ENCODE results near the gene PRDX2.

Gene PRDX2

DNA sequence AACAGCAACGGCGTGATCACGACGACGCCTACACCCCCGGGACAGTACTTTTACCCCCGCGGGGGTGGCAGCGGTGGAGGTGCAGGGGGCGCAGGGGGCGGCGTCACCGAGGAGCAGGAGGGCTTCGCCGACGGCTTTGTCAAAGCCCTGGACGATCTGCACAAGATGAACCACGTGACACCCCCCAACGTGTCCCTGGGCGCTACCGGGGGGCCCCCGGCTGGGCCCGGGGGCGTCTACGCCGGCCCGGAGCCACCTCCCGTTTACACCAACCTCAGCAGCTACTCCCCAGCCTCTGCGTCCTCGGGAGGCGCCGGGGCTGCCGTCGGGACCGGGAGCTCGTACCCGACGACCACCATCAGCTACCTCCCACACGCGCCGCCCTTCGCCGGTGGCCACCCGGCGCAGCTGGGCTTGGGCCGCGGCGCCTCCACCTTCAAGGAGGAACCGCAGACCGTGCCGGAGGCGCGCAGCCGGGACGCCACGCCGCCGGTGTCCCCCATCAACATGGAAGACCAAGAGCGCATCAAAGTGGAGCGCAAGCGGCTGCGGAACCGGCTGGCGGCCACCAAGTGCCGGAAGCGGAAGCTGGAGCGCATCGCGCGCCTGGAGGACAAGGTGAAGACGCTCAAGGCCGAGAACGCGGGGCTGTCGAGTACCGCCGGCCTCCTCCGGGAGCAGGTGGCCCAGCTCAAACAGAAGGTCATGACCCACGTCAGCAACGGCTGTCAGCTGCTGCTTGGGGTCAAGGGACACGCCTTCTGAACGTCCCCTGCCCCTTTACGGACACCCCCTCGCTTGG, 9.3 kb downstream of the PRDX2 start:
- peak; percentile 81 to 85 for DNase-seq

GRCh38 chr19:12791345-12792050, 10.1 kb downstream of the PRDX2 start, which contains the start of gene JUNB:
TSS of gene JUNB (plus strand) at chr19:12791486. CDS start at chr19:12791772, 286 bp downstream.
- DNase-seq, result peak; percentile 95 to 98

- no peak for DNase-seq
These were observed 10.8 kb downstream of the PRDX2 start for GRCh38 chr19:12790628-12791344.

DNA sequence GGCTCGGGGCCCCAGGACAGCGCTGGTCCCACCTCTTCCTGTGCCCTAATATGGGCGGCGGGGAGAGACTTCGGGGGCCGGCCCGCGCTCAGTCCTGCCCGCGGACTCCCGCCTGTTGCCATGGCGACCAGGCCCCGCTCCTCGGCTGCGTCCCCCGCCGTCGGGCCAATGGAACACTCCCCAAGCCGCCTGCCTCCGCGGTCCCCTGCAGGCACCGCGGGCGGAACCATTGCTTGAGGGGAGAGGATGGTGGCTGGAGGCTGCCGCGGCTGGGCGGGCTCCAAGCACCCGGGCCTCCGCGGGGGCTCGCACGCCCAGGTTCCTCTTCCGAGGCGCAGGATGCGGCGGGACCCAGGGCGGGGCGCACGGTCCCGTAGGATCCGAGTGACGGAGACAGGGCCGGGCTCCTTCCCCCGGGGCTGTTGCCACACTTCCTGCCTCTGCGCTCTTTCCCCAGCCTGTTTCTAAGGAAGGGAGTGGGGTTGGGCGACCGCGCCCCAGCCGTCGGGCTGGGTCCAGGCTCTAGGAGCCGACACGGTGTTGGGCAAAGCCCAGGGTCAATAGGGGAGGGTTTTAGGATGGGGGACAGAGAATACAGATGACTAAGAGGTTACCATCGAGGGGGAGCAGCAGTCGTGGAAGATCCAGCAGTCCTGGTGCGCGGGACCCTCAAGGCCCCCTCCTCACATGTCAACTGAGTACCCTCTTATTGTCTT, 11.5 kb downstream of the PRDX2 start:
- peak; percentile 97 to 98 for DNase-seq

DNA sequence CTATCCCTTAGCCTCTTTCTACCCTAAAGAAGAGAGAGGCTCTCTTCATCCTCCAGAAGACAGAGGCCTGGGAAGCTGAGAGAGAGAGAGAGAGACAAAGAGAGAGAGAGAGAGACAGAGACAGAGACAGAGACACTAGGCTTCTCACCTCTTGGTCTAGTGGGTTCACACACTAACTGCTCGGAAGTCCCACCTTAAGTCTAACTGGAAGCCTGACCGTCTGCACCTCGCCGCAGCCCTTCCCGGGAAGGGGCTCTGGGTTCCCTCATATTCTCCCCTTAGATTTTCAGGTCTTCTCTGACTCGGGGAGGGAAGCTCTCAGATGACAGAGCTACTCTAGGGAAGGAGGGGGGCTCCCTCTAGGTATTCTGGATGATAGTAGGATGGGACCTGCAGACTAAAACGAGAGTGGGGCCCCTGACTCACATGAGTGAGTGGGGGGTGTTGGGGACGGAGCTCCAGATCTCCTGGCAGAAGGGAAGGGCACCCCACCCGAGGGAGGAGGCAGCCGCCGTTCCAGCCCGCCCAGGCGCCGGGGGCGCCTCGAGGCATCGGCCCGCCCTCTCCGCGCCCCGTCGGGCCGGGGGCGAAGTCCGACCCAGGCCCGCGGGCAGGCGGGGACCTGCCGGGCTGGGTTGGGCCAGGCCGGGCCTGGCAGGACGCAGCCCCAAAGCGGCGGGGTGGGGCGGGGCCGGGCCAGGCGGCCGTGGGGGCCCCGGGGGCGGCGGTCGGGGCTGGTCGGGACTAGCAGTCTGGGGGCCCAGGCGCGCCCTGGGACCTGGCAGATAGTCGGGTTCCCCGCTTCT, 12.3 kb downstream of the PRDX2 start:
- DNase-seq, result no peak

DNA sequence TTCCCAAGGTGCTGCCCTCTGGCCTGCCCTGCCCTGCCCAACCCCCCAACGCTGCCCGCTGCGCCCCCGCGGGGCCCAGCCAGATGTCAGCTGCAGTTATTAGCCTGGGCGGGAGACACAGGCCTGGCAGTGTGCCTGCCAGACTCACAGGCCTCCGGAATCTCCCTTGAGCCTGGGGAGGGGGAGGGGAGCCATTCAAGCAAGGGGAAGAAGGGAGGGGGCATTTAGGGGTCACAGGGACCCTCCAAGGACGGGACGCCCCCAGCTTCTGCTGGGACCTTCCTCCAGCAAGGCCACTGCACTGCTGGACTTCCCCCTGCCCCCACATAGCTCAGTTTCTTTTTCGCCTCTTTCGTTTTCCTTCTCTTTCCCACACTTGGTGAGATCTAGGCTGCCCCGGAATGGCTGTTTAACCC, 12.9 kb downstream of the PRDX2 start:
- DNase-seq, result peak; percentile 64 to 68

- DNase-seq, result no peak
These were observed 13.4 kb downstream of the PRDX2 start for GRCh38 chr19:12788042-12788681.

- DNase-seq, result no peak
These were observed 14.1 kb downstream of the PRDX2 start for GRCh38 chr19:12787458-12787857.

- DNase-seq, result no peak
These were observed 14.6 kb downstream of the PRDX2 start for GRCh38 chr19:12786952-12787351.

DNA sequence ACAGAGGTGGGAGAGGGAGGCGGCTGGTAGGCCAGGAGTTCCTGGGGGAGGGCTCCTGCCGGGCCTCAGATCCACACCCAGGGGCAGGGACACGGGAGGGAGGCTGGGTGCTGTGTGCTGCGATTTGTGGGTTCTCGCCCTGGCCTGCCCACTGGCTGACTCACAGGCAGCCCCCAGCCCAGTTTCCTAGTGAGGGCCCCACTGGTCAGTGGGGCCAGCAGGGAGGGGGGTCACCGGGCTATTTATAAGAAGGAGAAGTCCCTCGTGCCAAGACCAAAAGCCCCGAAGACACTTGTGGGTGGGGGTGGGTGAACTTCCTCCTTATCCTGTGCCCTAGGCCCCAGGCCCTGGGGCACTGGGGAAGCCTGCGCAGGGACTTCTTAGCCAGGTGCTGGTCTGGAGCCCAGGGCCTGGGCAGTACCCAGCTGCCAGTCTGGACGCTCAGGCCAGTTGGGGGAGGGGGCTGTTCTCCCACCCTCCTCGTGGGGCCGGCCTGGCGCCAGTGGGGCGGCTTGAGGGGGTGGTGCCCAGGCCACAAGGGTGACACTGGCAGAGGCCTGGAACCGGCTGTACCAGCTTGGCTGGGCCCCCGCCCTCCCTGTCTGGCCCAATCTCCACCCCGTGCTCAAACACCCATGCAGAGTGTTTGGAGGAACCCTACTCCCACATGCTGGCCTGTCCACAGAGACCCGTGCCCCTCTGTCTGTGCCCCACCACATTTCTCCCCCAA, 15.3 kb downstream of the PRDX2 start:
- peak in 1 of 2 experiments; percentile 46 for DNase-seq

GRCh38 chr19:12785431-12786031, 16.1 kb downstream of the PRDX2 start:
- peak in 1 of 2 experiments; percentile 44 for DNase-seq

DNA sequence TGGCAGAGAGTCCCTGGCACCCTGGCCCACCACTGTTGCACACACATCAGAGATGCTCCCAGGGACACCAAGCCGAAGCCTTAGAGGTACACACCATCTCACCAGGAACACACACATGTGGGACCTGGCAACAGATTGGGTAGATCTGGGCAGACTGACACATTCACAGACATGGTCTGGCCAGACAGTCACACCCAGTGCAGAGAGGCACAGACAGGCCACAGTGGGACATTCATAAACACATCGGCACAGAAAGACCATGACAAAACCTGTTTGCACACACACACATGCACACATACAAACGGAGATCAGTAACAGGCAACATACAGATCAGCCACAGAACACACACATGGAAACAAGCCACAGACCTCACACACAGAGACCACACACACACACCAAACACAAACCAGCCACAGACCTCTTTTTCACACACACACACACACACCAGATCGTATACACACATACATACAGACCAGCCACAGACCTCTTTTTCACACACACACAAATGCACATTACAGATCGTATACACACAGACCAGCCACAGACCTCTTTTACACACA, 16.6 kb downstream of the PRDX2 start:
- DNase-seq, result peak; percentile 56 to 59

GRCh38 chr19:12784394-12784870, 17.2 kb downstream of the PRDX2 start:
- no peak for DNase-seq

DNA sequence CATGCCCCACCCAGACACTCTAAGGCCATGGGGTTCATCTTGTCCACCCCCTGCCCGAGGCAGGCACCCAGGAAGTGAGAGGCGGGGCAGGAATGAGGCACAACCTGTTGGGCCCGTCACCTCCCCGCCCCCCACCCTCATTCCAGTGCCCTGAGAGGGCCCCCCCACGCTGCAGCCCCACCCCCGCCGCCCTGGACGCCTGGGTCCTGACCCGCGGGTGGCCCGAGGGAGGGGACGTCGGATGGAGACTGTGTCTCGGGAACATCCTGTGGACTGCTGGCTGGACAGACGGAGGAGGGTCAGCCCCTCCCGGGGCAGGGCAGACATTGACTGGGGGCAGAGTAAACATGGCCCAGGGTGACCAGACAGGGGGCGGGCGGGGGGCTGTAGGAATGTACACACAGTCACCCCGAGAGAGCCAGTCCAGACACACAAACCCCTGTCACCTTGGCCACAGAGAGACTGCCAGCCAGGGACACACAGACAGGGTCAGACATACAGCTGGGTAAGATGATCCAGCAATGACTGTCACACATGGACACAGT, 17.7 kb downstream of the PRDX2 start:
- DNase-seq, result peak; percentile 49 to 61

DNA sequence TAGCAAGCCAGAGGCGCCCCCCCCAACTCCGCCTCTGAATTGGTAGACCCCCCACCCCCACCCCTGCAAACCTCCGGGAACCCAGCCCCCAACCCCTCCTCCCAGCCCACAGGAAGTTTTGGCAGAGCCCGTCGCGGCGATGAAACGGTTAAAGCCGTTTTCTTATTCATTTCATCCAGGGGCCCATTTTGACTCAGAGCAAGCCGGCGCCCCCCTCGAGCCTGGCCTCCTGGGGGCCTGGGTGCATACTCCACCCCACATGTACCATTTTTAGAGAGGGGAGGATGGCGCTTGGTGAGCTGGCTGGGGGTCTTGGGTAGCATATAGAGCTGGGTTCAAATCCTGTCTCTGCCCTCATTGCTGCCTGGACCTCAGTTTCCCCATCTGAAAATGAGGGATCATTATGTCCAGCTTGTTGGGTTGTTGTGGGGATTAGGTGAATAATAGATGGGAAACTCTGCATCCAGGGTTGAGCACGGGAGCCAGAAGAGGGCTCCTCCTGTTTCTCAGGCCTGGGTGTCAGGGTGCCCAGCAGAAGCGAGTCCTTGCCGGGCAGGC, 18.2 kb downstream of the PRDX2 start:
- DNase-seq, result no peak

- peak; percentile 92 to 94 for DNase-seq
These were observed 18.9 kb downstream of the PRDX2 start for GRCh38 chr19:12782424-12783290.

- DNase-seq, result no peak
These were observed 19.5 kb downstream of the PRDX2 start for GRCh38 chr19:12782174-12782423.
